Medulla oblongata (tissue), 1 donor: Measurements from ENCODE around the gene INTS3.
"Not testable (repeated sequence)": the region's sequence is repeated elsewhere in the genome, so short reads cannot be mapped to it uniquely, and the experiment has no call there.

Source experiments
- DNase-seq: peaks from one replicate; pipeline ENCODE4 v3.0.0-alpha.2; 2015; ENCODE audit errors: extremely low spot score

The INTS3 gene

GRCh38 chr1:153778824-153779519, 51.1 kb downstream of the INTS3 start:
- no peak for DNase-seq

GRCh38 chr1:153779781-153780541, 52.1 kb downstream of the INTS3 start:
- DNase-seq, result no peak

- no peak for DNase-seq
Observed at GRCh38 chr1:153780551-153780950, 52.7 kb downstream of the INTS3 start.

GRCh38 chr1:153782648-153783047, 54.8 kb downstream of the INTS3 start:
- not testable (repeated sequence) for DNase-seq

- peak; percentile 93 for DNase-seq
Observed at GRCh38 chr1:153783233-153784190, 55.7 kb downstream of the INTS3 start.

GRCh38 chr1:153786038-153786790, 58.4 kb downstream of the INTS3 start:
- no peak for DNase-seq

- no peak for DNase-seq
Observed at GRCh38 chr1:153789478-153790034, 61.7 kb downstream of the INTS3 start.

- DNase-seq, result peak; percentile 92
Observed at GRCh38 chr1:153790313-153790965, 62.6 kb downstream of the INTS3 start.

- peak; percentile 74 for DNase-seq
Observed at GRCh38 chr1:153790966-153791647, 63.3 kb downstream of the INTS3 start.

GRCh38 chr1:153791648-153792253, 63.9 kb downstream of the INTS3 start:
- no peak for DNase-seq

GRCh38 chr1:153792631-153793041, 64.8 kb downstream of the INTS3 start:
- no peak for DNase-seq

- no peak for DNase-seq
Observed at GRCh38 chr1:153793261-153793972, 65.6 kb downstream of the INTS3 start.

- DNase-seq, result no peak
Observed at GRCh38 chr1:153793973-153794615, 66.2 kb downstream of the INTS3 start.

- DNase-seq, result no peak
Observed at GRCh38 chr1:153794624-153795329, 66.9 kb downstream of the INTS3 start.

- DNase-seq, result no peak
Observed at GRCh38 chr1:153795330-153795837, 67.5 kb downstream of the INTS3 start.

- DNase-seq, result no peak
Observed at GRCh38 chr1:153795934-153796785, 68.3 kb downstream of the INTS3 start.
